Measurements from ENCODE around the gene GABRD.

Gene GABRD

DNA sequence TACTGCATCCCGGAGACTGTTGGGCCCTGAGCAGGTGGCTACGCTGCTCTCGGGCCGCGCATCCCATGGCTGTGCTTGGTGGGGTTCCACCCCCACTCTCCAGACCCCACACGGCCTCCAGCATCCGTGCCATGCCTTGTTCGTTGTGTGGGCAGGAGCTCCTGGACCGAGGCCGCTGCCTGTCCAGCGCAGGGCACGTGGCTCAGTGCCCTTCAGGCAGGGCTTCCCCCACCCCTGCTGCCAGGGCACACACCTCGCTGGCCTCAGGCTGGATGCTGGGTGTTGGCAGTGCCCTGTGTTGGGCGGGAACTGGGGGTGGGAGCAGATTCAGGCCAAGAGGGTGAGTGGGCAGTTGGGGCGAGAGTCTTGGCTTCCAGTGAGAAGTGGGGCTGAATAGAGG is 40.9 kb downstream of the GABRD start:
- no peak for TF ChIP-seq BACH2 (CRISPR knock-in tag; IDR thresholded peaks at IDR 0.05; ENCODE audit: borderline replicate concordance)
- TF ChIP-seq, protein P1, sequence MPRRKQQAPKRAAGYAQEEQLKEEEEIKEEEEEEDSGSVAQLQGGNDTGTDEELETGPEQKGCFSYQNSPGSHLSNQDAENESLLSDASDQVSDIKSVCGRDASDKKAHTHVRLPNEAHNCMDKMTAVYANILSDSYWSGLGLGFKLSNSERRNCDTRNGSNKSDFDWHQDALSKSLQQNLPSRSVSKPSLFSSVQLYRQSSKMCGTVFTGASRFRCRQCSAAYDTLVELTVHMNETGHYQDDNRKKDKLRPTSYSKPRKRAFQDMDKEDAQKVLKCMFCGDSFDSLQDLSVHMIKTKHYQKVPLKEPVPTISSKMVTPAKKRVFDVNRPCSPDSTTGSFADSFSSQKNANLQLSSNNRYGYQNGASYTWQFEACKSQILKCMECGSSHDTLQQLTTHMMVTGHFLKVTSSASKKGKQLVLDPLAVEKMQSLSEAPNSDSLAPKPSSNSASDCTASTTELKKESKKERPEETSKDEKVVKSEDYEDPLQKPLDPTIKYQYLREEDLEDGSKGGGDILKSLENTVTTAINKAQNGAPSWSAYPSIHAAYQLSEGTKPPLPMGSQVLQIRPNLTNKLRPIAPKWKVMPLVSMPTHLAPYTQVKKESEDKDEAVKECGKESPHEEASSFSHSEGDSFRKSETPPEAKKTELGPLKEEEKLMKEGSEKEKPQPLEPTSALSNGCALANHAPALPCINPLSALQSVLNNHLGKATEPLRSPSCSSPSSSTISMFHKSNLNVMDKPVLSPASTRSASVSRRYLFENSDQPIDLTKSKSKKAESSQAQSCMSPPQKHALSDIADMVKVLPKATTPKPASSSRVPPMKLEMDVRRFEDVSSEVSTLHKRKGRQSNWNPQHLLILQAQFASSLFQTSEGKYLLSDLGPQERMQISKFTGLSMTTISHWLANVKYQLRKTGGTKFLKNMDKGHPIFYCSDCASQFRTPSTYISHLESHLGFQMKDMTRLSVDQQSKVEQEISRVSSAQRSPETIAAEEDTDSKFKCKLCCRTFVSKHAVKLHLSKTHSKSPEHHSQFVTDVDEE (CRISPR knock-in tag; IDR thresholded peaks at IDR 0.05): no peak
- TF ChIP-seq, protein P2, sequence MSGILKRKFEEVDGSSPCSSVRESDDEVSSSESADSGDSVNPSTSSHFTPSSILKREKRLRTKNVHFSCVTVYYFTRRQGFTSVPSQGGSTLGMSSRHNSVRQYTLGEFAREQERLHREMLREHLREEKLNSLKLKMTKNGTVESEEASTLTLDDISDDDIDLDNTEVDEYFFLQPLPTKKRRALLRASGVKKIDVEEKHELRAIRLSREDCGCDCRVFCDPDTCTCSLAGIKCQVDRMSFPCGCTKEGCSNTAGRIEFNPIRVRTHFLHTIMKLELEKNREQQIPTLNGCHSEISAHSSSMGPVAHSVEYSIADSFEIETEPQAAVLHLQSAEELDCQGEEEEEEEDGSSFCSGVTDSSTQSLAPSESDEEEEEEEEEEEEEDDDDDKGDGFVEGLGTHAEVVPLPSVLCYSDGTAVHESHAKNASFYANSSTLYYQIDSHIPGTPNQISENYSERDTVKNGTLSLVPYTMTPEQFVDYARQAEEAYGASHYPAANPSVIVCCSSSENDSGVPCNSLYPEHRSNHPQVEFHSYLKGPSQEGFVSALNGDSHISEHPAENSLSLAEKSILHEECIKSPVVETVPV (CRISPR knock-in tag; IDR thresholded peaks at IDR 0.05): no peak
- TF ChIP-seq ESRRG (CRISPR knock-in tag; IDR thresholded peaks at IDR 0.05): no peak
- TF ChIP-seq ZFP30 (CRISPR knock-in tag; IDR thresholded peaks at IDR 0.05): no peak
- no peak for TF ChIP-seq SNAI2 (CRISPR knock-in tag; IDR thresholded peaks at IDR 0.05)
- TF ChIP-seq ISL1 (CRISPR knock-in tag; IDR thresholded peaks at IDR 0.05): no peak
- TF ChIP-seq, protein P3, sequence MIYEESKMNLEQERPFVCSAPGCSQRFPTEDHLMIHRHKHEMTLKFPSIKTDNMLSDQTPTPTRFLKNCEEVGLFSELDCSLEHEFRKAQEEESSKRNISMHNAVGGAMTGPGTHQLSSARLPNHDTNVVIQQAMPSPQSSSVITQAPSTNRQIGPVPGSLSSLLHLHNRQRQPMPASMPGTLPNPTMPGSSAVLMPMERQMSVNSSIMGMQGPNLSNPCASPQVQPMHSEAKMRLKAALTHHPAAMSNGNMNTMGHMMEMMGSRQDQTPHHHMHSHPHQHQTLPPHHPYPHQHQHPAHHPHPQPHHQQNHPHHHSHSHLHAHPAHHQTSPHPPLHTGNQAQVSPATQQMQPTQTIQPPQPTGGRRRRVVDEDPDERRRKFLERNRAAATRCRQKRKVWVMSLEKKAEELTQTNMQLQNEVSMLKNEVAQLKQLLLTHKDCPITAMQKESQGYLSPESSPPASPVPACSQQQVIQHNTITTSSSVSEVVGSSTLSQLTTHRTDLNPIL (CRISPR knock-in tag; IDR thresholded peaks at IDR 0.05; ENCODE audit: low read depth): no peak
- TF ChIP-seq RARB (CRISPR knock-in tag; IDR thresholded peaks at IDR 0.05): no peak
- no peak for TF ChIP-seq ZFP3 (CRISPR knock-in tag; IDR thresholded peaks at IDR 0.05)
- no peak for ATAC-seq

DNA sequence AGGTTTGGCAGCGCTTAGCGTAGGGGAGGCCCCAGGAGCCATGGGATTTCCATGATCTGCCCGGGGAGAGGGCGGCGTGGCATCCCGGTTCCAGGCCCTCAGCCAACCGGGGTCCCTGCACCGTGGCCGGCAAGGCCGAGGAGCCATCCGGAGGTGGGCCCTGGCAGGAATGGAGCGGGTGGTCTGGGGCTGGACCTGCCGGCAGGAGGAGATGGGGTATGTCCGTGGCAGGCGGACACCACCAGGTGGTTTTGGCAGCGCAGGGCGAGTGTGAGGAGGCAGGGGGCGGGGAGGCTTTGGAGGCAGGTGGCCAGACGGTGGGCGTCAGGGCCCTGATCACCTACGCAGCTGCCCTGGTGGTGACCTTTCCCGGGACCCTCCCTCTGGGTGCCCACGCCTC is 41.4 kb downstream of the GABRD start:
- TF ChIP-seq RARB (CRISPR knock-in tag; IDR thresholded peaks at IDR 0.05): no peak
- TF ChIP-seq, protein P3 (CRISPR knock-in tag; IDR thresholded peaks at IDR 0.05; ENCODE audit: low read depth): no peak
- TF ChIP-seq ISL1 (CRISPR knock-in tag; IDR thresholded peaks at IDR 0.05): no peak
- TF ChIP-seq, protein P2 (CRISPR knock-in tag; IDR thresholded peaks at IDR 0.05): no peak
- no peak for TF ChIP-seq TCF4 (CRISPR knock-in tag; IDR thresholded peaks at IDR 0.05; ENCODE audit: borderline replicate concordance)
- no peak for TF ChIP-seq BACH2 (CRISPR knock-in tag; IDR thresholded peaks at IDR 0.05; ENCODE audit: borderline replicate concordance)
- TF ChIP-seq, protein P4, sequence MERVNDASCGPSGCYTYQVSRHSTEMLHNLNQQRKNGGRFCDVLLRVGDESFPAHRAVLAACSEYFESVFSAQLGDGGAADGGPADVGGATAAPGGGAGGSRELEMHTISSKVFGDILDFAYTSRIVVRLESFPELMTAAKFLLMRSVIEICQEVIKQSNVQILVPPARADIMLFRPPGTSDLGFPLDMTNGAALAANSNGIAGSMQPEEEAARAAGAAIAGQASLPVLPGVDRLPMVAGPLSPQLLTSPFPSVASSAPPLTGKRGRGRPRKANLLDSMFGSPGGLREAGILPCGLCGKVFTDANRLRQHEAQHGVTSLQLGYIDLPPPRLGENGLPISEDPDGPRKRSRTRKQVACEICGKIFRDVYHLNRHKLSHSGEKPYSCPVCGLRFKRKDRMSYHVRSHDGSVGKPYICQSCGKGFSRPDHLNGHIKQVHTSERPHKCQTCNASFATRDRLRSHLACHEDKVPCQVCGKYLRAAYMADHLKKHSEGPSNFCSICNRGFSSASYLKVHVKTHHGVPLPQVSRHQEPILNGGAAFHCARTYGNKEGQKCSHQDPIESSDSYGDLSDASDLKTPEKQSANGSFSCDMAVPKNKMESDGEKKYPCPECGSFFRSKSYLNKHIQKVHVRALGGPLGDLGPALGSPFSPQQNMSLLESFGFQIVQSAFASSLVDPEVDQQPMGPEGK (CRISPR knock-in tag; IDR thresholded peaks at IDR 0.05; ENCODE audit: borderline replicate concordance): no peak
- TF ChIP-seq PPARA (CRISPR knock-in tag; IDR thresholded peaks at IDR 0.05; ENCODE audit: borderline replicate concordance): no peak
- TF ChIP-seq ZNF565 (CRISPR knock-in tag; conservative IDR thresholded peaks at IDR 0.05; ENCODE audit: low read depth): no peak
- TF ChIP-seq ZNF70 (CRISPR knock-in tag; IDR thresholded peaks at IDR 0.05): no peak
- no peak for TF ChIP-seq ESRRG (CRISPR knock-in tag; IDR thresholded peaks at IDR 0.05)
- TF ChIP-seq CSDC2 (CRISPR knock-in tag; IDR thresholded peaks at IDR 0.05): no peak
- TF ChIP-seq SNAI2 (CRISPR knock-in tag; IDR thresholded peaks at IDR 0.05): no peak
- TF ChIP-seq GLIS3 (CRISPR knock-in tag; IDR thresholded peaks at IDR 0.05): no peak
- ATAC-seq: no peak

DNA sequence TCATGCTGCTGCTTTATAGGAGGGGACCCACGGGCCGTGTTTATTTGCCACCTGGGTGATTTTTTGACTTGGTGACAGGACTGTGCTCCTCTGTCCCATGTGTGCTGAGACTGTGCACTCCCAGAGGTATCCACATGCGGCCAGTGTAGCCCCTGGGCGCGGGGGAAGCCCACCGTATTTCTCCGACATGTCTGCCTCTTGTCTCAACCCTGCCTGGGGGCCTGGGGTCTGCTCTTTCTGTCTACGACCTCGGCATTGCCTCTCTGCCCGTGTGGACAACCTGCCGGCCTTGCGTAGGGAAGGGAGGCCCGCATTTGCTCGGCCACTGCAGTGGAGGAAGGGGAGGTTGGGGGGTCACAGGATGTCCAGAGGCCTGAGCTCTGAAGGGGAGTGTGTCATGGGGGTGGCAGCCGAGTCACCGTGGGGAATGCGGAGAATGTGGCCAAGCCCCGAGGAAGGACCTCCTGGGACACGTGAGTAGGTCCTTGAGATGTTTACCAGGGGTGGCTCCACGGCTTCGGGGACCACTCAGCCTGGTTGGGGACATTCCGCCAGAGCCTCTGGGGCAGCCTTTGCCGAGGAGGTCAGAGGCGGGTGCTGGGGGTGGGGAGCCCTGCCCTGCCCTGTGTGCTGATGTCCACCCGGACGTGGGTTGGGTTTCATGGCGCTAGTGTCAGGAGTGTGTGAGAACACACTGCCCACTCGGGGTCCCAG is 42.1 kb downstream of the GABRD start:
- no peak; the same call in 2 of the 3 replicates for ATAC-seq
- TF ChIP-seq SNAI2 (CRISPR knock-in tag; IDR thresholded peaks at IDR 0.05) (no peak), ZNF565 (CRISPR knock-in tag; conservative IDR thresholded peaks at IDR 0.05; ENCODE audit: low read depth) (no peak), OSR1 (CRISPR knock-in tag; IDR thresholded peaks at IDR 0.05) (no peak), ZFP30 (CRISPR knock-in tag; IDR thresholded peaks at IDR 0.05) (no peak), RARB (CRISPR knock-in tag; IDR thresholded peaks at IDR 0.05) (no peak)
- TF ChIP-seq, protein P1 (CRISPR knock-in tag; IDR thresholded peaks at IDR 0.05): no peak
